ENCODE results near the gene KRTAP4-16. TPM values are rescaled to one million over a fixed set of nuclear protein-coding genes. Genes with fewer than 3 reads are reported as not detected.
"Not testable (repeated sequence)": the region's sequence is repeated elsewhere in the genome, so short reads cannot be mapped to it uniquely, and the experiment has no call there.

Gene KRTAP4-16
- total RNA-seq: not detected

DNA sequence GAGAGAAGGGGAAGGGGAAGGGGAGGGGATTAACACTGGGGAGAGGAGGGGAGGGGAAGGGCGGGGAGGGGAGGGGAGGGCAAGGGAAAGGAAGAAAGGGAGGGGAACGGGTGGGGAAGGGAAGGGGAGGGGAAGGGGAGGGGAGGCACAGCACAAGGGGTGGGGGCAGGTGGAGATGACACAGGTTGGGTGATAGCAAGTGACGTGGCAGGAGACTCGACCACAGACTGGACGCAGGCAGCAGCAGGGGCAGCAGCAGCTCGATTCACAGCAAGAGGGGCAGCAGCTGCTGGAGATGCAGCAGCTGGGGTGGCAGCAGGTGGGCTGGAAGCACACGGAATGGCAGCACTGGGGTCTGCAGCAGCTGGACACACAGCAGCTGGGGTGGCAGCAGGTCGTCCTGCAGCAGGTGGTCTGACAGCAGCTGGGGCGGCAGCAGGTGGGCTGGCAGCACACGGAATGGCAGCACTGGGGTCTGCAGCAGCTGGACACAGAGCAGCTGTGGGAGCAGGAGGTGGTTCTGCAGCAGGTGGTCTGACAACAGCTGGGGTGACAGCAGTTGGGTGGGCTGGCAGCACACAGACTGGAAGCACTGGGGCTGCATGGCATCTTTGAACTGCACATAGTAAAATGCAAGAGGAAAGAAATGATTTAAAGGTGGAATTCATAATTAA, at the start of gene KRTAP4-16:
Gene KRTAP4-16 (minus strand): TSS at position 624 of the 674 bp plus-strand sequence. CDS start 0 bp downstream, at position 624.
- Histone ChIP-seq H3K4me1 (no peaks in the 10 kb centered on the region), H3K27me3 (no peaks in the 10 kb centered on the region), H3K9me3 (no peaks in the 10 kb centered on the region), H3K36me3 (no peaks in the 10 kb centered on the region), H3K27ac (no peak within 1 kb of the TSS), H3K4me3 (no peak within 1 kb of the TSS)
- DNase-seq: peak in 1 of 2 donors; percentile 52
- 49 to 64% methylated on average over 8 to 10 of the region's 10 CpGs for WGBS, 2 donors
- no peak for ATAC-seq (ENCODE audit: low FRiP score in 2 of 2)
- TF ChIP-seq CTCF (IDR thresholded peaks at IDR 0.05): no peak
- no peak for TF ChIP-seq EP300 (IDR thresholded peaks at IDR 0.05)
- TF ChIP-seq POLR2A (IDR thresholded peaks at IDR 0.05): no peak
- no peak for TF ChIP-seq POLR2AphosphoS5 (IDR thresholded peaks at IDR 0.05)

GRCh38 chr17:41151525-41151924, 49.5 kb upstream of the KRTAP4-16 start:
- Histone ChIP-seq H3K4me3 (no peak overlapping the region), H3K9me3 (no peaks in the 10 kb centered on the region), H3K36me3 (no peaks in the 10 kb centered on the region), H3K27ac (no peak overlapping the region), H3K4me1 (no peaks in the 10 kb centered on the region), H3K27me3 (no peaks in the 10 kb centered on the region)
- ATAC-seq (ENCODE audit: low FRiP score in 2 of 2): no peak
- TF ChIP-seq POLR2AphosphoS5 (IDR thresholded peaks at IDR 0.05): no peak
- no peak for TF ChIP-seq CTCF (IDR thresholded peaks at IDR 0.05)
- TF ChIP-seq POLR2A (IDR thresholded peaks at IDR 0.05): no peak
- no peak for TF ChIP-seq EP300 (IDR thresholded peaks at IDR 0.05)
- no peak for DNase-seq
- 82 to 83% methylated on average over 2 of the region's 2 CpGs for WGBS, 2 donors

- no peak for ATAC-seq (ENCODE audit: low FRiP score in 2 of 2)
- no peak for DNase-seq
- Histone ChIP-seq H3K4me1 (no peaks in the 10 kb centered on the region), H3K4me3 (no peak overlapping the region), H3K9me3 (no peaks in the 10 kb centered on the region), H3K27me3 (no peaks in the 10 kb centered on the region), H3K27ac (no peak overlapping the region), H3K36me3 (no peaks in the 10 kb centered on the region)
- 85 to 88% methylated on average over 4 of the region's 4 CpGs for WGBS, 2 donors
- no peak for TF ChIP-seq POLR2AphosphoS5 (IDR thresholded peaks at IDR 0.05)
- no peak for TF ChIP-seq EP300 (IDR thresholded peaks at IDR 0.05)
- no peak for TF ChIP-seq CTCF (IDR thresholded peaks at IDR 0.05)
- TF ChIP-seq POLR2A (IDR thresholded peaks at IDR 0.05): no peak
Measured at GRCh38 chr17:41150026-41150425, 48.0 kb upstream of the KRTAP4-16 start.

- Histone ChIP-seq H3K36me3 (no peaks in the 10 kb centered on the region), H3K27ac (no peak within 1 kb of the TSS), H3K27me3 (no peaks in the 10 kb centered on the region), H3K4me1 (no peaks in the 10 kb centered on the region), H3K4me3 (no peak within 1 kb of the TSS), H3K9me3 (no peaks in the 10 kb centered on the region)
- no peak for DNase-seq
- no peak for ATAC-seq (ENCODE audit: low FRiP score in 2 of 2)
- WGBS, 2 donors: 40 to 46% methylated on average over 2 of the region's 2 CpGs
- TF ChIP-seq EP300 (IDR thresholded peaks at IDR 0.05) (no peak), CTCF (IDR thresholded peaks at IDR 0.05) (no peak)
Measured at GRCh38 chr17:41149652-41149985, 47.6 kb upstream of the KRTAP4-16 start, which contains the start of gene KRTAP4-5. TSS of gene KRTAP4-5 (minus strand) at chr17:41149825. CDS start at chr17:41149767, 58 bp downstream.

GRCh38 chr17:41148971-41149651, 47.1 kb upstream of the KRTAP4-16 start:
- H3K36me3 ChIP-seq; H3K4me3 ChIP-seq; H3K27me3 ChIP-seq; H3K27ac ChIP-seq; H3K9me3 ChIP-seq; H3K4me1 ChIP-seq; ATAC-seq (ENCODE audit: low FRiP score in 2 of 2): not testable (repeated sequence)
- 80 to 85% methylated on average over 6 to 10 of the region's 10 CpGs for WGBS, 2 donors
- DNase-seq: peak in 1 of 2 donors; percentile 57
